GM06990 (cell line): ENCODE results near the gene XRCC4.

ENCODE experiments used
- DNase-seq: peaks from one replicate; pipeline ENCODE4 v3.0.0-alpha.2; 2011; ENCODE audit not compliant: insufficient read length; ENCODE audit errors: extremely low read depth
- H3K27me3 ChIP-seq: replicated peaks from 2 replicates; pipeline ENCODE4 v1.6.0; 2011; ENCODE audit warnings: low read length; ENCODE audit not compliant: control insufficient read depth, insufficient read depth
- H3K36me3 ChIP-seq: 2 replicates; pipeline ENCODE4 v1.5.1; 2011; ENCODE audit warnings: low read length; ENCODE audit not compliant: control insufficient read depth, insufficient read depth
- H3K4me3 ChIP-seq: replicated peaks from 2 replicates; pipeline ENCODE4 v1.5.1; 2011; ENCODE audit warnings: low read depth, mild to moderate bottlenecking, control low read depth, low read length
- CTCF ChIP-seq: IDR thresholded peaks from 2 replicates; pipeline ENCODE4 v1.5.1; 2011; ENCODE audit warnings: low read length, control low read depth, mild to moderate bottlenecking, inconsistent platforms; ENCODE audit not compliant: insufficient read depth, poor library complexity, severe bottlenecking

Gene XRCC4

GRCh38 chr5:83048277-83048676, 29.1 kb upstream of the XRCC4 start:
- no peak for DNase-seq
- Histone ChIP-seq H3K27me3 (no peaks in the 10 kb centered on the region), H3K36me3 (no peaks in the 10 kb centered on the region), H3K4me3 (no peak overlapping the region)
- no peak for TF ChIP-seq CTCF

- no peak for DNase-seq
- no peak overlapping the region for H3K4me3 ChIP-seq
- TF ChIP-seq CTCF, result no peak
These were observed 28.5 kb upstream of the XRCC4 start for GRCh38 chr5:83048811-83049210.

GRCh38 chr5:83049370-83049885, 27.9 kb upstream of the XRCC4 start:
- Histone ChIP-seq H3K27me3 (no peaks in the 10 kb centered on the region), H3K4me3 (no peak overlapping the region), H3K36me3 (no peaks in the 10 kb centered on the region)
- TF ChIP-seq CTCF, result no peak
- no peak for DNase-seq

More at GRCh38 chr5:83048811-83049210, 28.5 kb upstream of the XRCC4 start:
- Histone ChIP-seq H3K36me3 (no peaks in the 10 kb centered on the region), H3K27me3 (no peaks in the 10 kb centered on the region)

GRCh38 chr5:83050723-83051340, 26.5 kb upstream of the XRCC4 start:
- H3K27me3 ChIP-seq, result no peaks in the 10 kb centered on the region
- no peak for DNase-seq
- TF ChIP-seq CTCF, result no peak
- H3K4me3 ChIP-seq, result no peak overlapping the region
- H3K36me3 ChIP-seq, result no peaks in the 10 kb centered on the region

- H3K36me3 ChIP-seq, result no peaks in the 10 kb centered on the region
- no peak for TF ChIP-seq CTCF
- no peaks in the 10 kb centered on the region for H3K27me3 ChIP-seq
- DNase-seq, result no peak
- no peak overlapping the region for H3K4me3 ChIP-seq
These were observed 22.2 kb upstream of the XRCC4 start for GRCh38 chr5:83055166-83055565.
